ENCODE data around the gene TMPRSS9.

TMPRSS9 gene

GRCh38 chr19:2324220-2324948 is 35.7 kb upstream of the TMPRSS9 start:
- H3K4me3 ChIP-seq (ENCODE audit: low read depth, low read length): no peak overlapping the region
- no peak overlapping the region for H3K27ac ChIP-seq
- no peak overlapping the region for H2AFZ ChIP-seq
- no peak overlapping the region for H3K4me2 ChIP-seq (ENCODE audit: low read length)
- peaks cover 8% of the 10 kb centered on the region for H3K4me1 ChIP-seq
- no peak for TF ChIP-seq CTCF (IDR thresholded peaks at IDR 0.05)
- H3K79me2 ChIP-seq: peaks cover 11% of the 10 kb centered on the region
- no peaks in the 10 kb centered on the region for H3K36me3 ChIP-seq (ENCODE audit: control insufficient read depth, insufficient read depth, low read length)
- no peaks in the 10 kb centered on the region for H3K27me3 ChIP-seq (ENCODE audit: control insufficient read depth, insufficient read depth, low read length)
- H3K9ac ChIP-seq: no peak overlapping the region
- H3K9me3 ChIP-seq (ENCODE audit: control insufficient read depth, low read length): no peaks in the 10 kb centered on the region

- TF ChIP-seq CTCF (IDR thresholded peaks at IDR 0.05): no peak
- no peaks in the 10 kb centered on the region for H3K36me3 ChIP-seq (ENCODE audit: control insufficient read depth, insufficient read depth, low read length)
- no peak overlapping the region for H3K4me3 ChIP-seq (ENCODE audit: low read depth, low read length)
These were observed 34.6 kb upstream of the TMPRSS9 start for GRCh38 chr19:2325281-2326046.

GRCh38 chr19:2326699-2327360 is 33.2 kb upstream of the TMPRSS9 start:
- Histone ChIP-seq H3K4me2 (ENCODE audit: low read length) (peak overlapping the region; percentile 5), H2AFZ (no peak overlapping the region), H3K9me3 (ENCODE audit: control insufficient read depth, low read length) (no peaks in the 10 kb centered on the region), H3K79me2 (peaks cover 33% of the 10 kb centered on the region), H3K36me3 (ENCODE audit: control insufficient read depth, insufficient read depth, low read length) (no peaks in the 10 kb centered on the region), H3K4me3 (ENCODE audit: low read depth, low read length) (no peak overlapping the region), H3K27me3 (ENCODE audit: control insufficient read depth, insufficient read depth, low read length) (no peaks in the 10 kb centered on the region), H3K4me1 (peaks cover 29% of the 10 kb centered on the region), H3K9ac (no peak overlapping the region), H3K27ac (no peak overlapping the region)
- TF ChIP-seq CTCF (IDR thresholded peaks at IDR 0.05): no peak

More at GRCh38 chr19:2325281-2326046, 34.6 kb upstream of the TMPRSS9 start:
- no peak overlapping the region for H2AFZ ChIP-seq
- no peaks in the 10 kb centered on the region for H3K9me3 ChIP-seq (ENCODE audit: control insufficient read depth, low read length)
- no peak overlapping the region for H3K4me2 ChIP-seq (ENCODE audit: low read length)
- H3K4me1 ChIP-seq: peaks cover 16% of the 10 kb centered on the region
- H3K27me3 ChIP-seq (ENCODE audit: control insufficient read depth, insufficient read depth, low read length): no peaks in the 10 kb centered on the region
- no peak overlapping the region for H3K27ac ChIP-seq
- peaks cover 22% of the 10 kb centered on the region for H3K79me2 ChIP-seq
- no peak overlapping the region for H3K9ac ChIP-seq

GRCh38 chr19:2327773-2328400 is 32.2 kb upstream of the TMPRSS9 start:
- peak overlapping the region; percentile 99 for H3K4me2 ChIP-seq (ENCODE audit: low read length)
- H3K27ac ChIP-seq: peak overlapping the region; percentile 45
- H3K36me3 ChIP-seq (ENCODE audit: control insufficient read depth, insufficient read depth, low read length): no peaks in the 10 kb centered on the region
- peak overlapping the region; percentile 87 for H3K4me3 ChIP-seq (ENCODE audit: low read depth, low read length)
- H3K9me3 ChIP-seq (ENCODE audit: control insufficient read depth, low read length): no peaks in the 10 kb centered on the region
- H3K4me1 ChIP-seq: peaks cover 38% of the 10 kb centered on the region
- H3K9ac ChIP-seq: peak overlapping the region; percentile 74
- TF ChIP-seq CTCF (IDR thresholded peaks at IDR 0.05): no peak
- peaks cover 37% of the 10 kb centered on the region for H3K79me2 ChIP-seq
- no peaks in the 10 kb centered on the region for H3K27me3 ChIP-seq (ENCODE audit: control insufficient read depth, insufficient read depth, low read length)
- peak overlapping the region; percentile 84 for H2AFZ ChIP-seq
